Stimulated activated effector memory CD8-positive, alpha-beta T cell treated with anti-CD3 and anti-CD28 coated beads, Interleukin-12 subunit alpha, Interleukin-12 subunit beta, amount 100 ng/mL, for 72 hours (primary cell): ENCODE results near the gene URB1.
A peak's percentile ranks its signal among the peaks of the same experiment; 100 is the strongest.
"Not testable (repeated sequence)": the region's sequence is repeated elsewhere in the genome, so short reads cannot be mapped to it uniquely, and the experiment has no call there.

ENCODE experiments used
- ATAC-seq: fragments of 150-1000 bp; cut with Tn5 transposase; 2 replicates; pipeline ENCODE4 v1.10.0; 2021
- DNase-seq, 2 donors: peaks; one replicate each; pipeline ENCODE4 v3.0.0; 2021 to 2022; ENCODE audit warnings: low spot score in 2 of 2
- H3K27ac Mint-ChIP-seq: one replicate; pipeline ENCODE4 v1.8.0; 2022; ENCODE audit warnings: mild to moderate bottlenecking, mixed read lengths
- H3K36me3 Mint-ChIP-seq: one replicate; pipeline ENCODE4 v1.8.0; 2022; ENCODE audit warnings: mild to moderate bottlenecking, mixed read lengths
- H3K4me1 Mint-ChIP-seq: one replicate; pipeline ENCODE4 v1.8.0; 2022; ENCODE audit warnings: mixed read lengths
- H3K4me3 Mint-ChIP-seq: one replicate; pipeline ENCODE4 v1.8.0; 2022; ENCODE audit warnings: mild to moderate bottlenecking, mixed read lengths
- H3K9me3 Mint-ChIP-seq: one replicate; pipeline ENCODE4 v1.8.0; 2022; ENCODE audit warnings: mixed read lengths

URB1 gene

GRCh38 chr21:32392880-32393676 lies at the start of gene URB1:
Gene URB1, minus strand, starts transcription at chr21:32393012. Its CDS starts 102 bp downstream, at chr21:32392910.
- Mint-ChIP-seq H3K9me3 (no peaks in the 10 kb centered on the region), H3K4me1 (peaks cover 37% of the 10 kb centered on the region), H3K36me3 (peaks cover 12% of the 10 kb centered on the region), H3K4me3 (peak within 1 kb of the TSS; percentile 78), H3K27ac (peak within 1 kb of the TSS; percentile 78)
- DNase-seq (peak; percentile 92 to 96), ATAC-seq (peak; percentile 98)

GRCh38 chr21:32437729-32438128 lies 44.9 kb upstream of the URB1 start:
- Mint-ChIP-seq H3K27ac (peak overlapping the region; percentile 83), H3K36me3 (peaks cover 5% of the 10 kb centered on the region), H3K9me3 (no peaks in the 10 kb centered on the region), H3K4me3 (no peak overlapping the region), H3K4me1 (peaks cover 37% of the 10 kb centered on the region)
- DNase-seq (no peak), ATAC-seq (no peak)

- not testable (repeated sequence) for DNase-seq, H3K4me3 Mint-ChIP-seq, H3K9me3 Mint-ChIP-seq, H3K27ac Mint-ChIP-seq, ATAC-seq, H3K36me3 Mint-ChIP-seq
- peaks cover 38% of the 10 kb centered on the region for H3K4me1 Mint-ChIP-seq
Observed at GRCh38 chr21:32432982-32433660, 40.3 kb upstream of the URB1 start.

- H3K4me1 Mint-ChIP-seq, result peaks cover 23% of the 10 kb centered on the region
- DNase-seq (no peak), ATAC-seq (no peak)
- peaks cover 3% of the 10 kb centered on the region for H3K9me3 Mint-ChIP-seq
- H3K36me3 Mint-ChIP-seq, result no peaks in the 10 kb centered on the region
- peak overlapping the region; percentile 26 for H3K27ac Mint-ChIP-seq
- no peak overlapping the region for H3K4me3 Mint-ChIP-seq
Observed at GRCh38 chr21:32427958-32428623, 35.3 kb upstream of the URB1 start.

- Mint-ChIP-seq H3K4me3 (no peak overlapping the region), H3K36me3 (no peaks in the 10 kb centered on the region), H3K4me1 (peaks cover 16% of the 10 kb centered on the region), H3K9me3 (peaks cover 6% of the 10 kb centered on the region), H3K27ac (no peak overlapping the region)
- ATAC-seq (no peak), DNase-seq (no peak)
Observed at GRCh38 chr21:32426592-32427051, 33.8 kb upstream of the URB1 start.

GRCh38 chr21:32426066-32426465 lies 33.3 kb upstream of the URB1 start:
- H3K36me3 Mint-ChIP-seq, result no peaks in the 10 kb centered on the region
- peaks cover 16% of the 10 kb centered on the region for H3K4me1 Mint-ChIP-seq
- no peak for ATAC-seq
- H3K27ac Mint-ChIP-seq, result no peak overlapping the region
- no peak overlapping the region for H3K4me3 Mint-ChIP-seq
- no peak for DNase-seq
- H3K9me3 Mint-ChIP-seq, result peaks cover 6% of the 10 kb centered on the region

GRCh38 chr21:32425628-32426027 lies 32.8 kb upstream of the URB1 start:
- Mint-ChIP-seq H3K9me3 (peaks cover 6% of the 10 kb centered on the region), H3K4me1 (peaks cover 16% of the 10 kb centered on the region), H3K4me3 (no peak overlapping the region), H3K27ac (no peak overlapping the region), H3K36me3 (no peaks in the 10 kb centered on the region)
- DNase-seq (no peak), ATAC-seq (no peak)

GRCh38 chr21:32424674-32425073 lies 31.9 kb upstream of the URB1 start:
- peaks cover 16% of the 10 kb centered on the region for H3K4me1 Mint-ChIP-seq
- ATAC-seq (no peak), DNase-seq (no peak)
- H3K36me3 Mint-ChIP-seq, result no peaks in the 10 kb centered on the region
- no peak overlapping the region for H3K4me3 Mint-ChIP-seq
- H3K27ac Mint-ChIP-seq, result no peak overlapping the region
- peaks cover 2% of the 10 kb centered on the region for H3K9me3 Mint-ChIP-seq

- peaks cover 2% of the 10 kb centered on the region for H3K9me3 Mint-ChIP-seq
- H3K4me3 Mint-ChIP-seq, result no peak overlapping the region
- H3K4me1 Mint-ChIP-seq, result peaks cover 16% of the 10 kb centered on the region
- H3K36me3 Mint-ChIP-seq, result no peaks in the 10 kb centered on the region
- ATAC-seq, result no peak
- DNase-seq, result no peak
- no peak overlapping the region for H3K27ac Mint-ChIP-seq
Observed at GRCh38 chr21:32424191-32424535, 31.4 kb upstream of the URB1 start.

- Mint-ChIP-seq H3K27ac (no peak overlapping the region), H3K4me1 (peaks cover 18% of the 10 kb centered on the region), H3K9me3 (peaks cover 2% of the 10 kb centered on the region), H3K4me3 (no peak overlapping the region), H3K36me3 (no peaks in the 10 kb centered on the region)
- DNase-seq, result no peak
- ATAC-seq, result no peak
Observed at GRCh38 chr21:32423320-32424190, 30.7 kb upstream of the URB1 start.

- Mint-ChIP-seq H3K4me3 (no peak overlapping the region), H3K9me3 (peaks cover 2% of the 10 kb centered on the region), H3K4me1 (peaks cover 28% of the 10 kb centered on the region), H3K36me3 (no peaks in the 10 kb centered on the region), H3K27ac (no peak overlapping the region)
- ATAC-seq (no peak), DNase-seq (no peak)
Observed at GRCh38 chr21:32422064-32422463, 29.3 kb upstream of the URB1 start.

GRCh38 chr21:32418146-32418545 lies 25.3 kb upstream of the URB1 start:
- H3K4me1 Mint-ChIP-seq, result peaks cover 44% of the 10 kb centered on the region
- no peaks in the 10 kb centered on the region for H3K36me3 Mint-ChIP-seq
- H3K9me3 Mint-ChIP-seq, result peaks cover 2% of the 10 kb centered on the region
- DNase-seq (no peak), ATAC-seq (no peak)
- H3K4me3 Mint-ChIP-seq, result no peak overlapping the region
- H3K27ac Mint-ChIP-seq, result no peak overlapping the region

- peaks cover 58% of the 10 kb centered on the region for H3K4me1 Mint-ChIP-seq
Observed at GRCh38 chr21:32415451-32416398, 22.9 kb upstream of the URB1 start.

More at GRCh38 chr21:32415451-32416398, 22.9 kb upstream of the URB1 start:
- no peak for ATAC-seq
- no peaks in the 10 kb centered on the region for H3K9me3 Mint-ChIP-seq
- H3K4me3 Mint-ChIP-seq, result no peak overlapping the region
- H3K27ac Mint-ChIP-seq, result peak overlapping the region; percentile 15
- DNase-seq, result no peak
- H3K36me3 Mint-ChIP-seq, result no peaks in the 10 kb centered on the region
